ENCODE measurements around the gene CYP2C9. TPM values are rescaled to one million over a fixed set of nuclear protein-coding genes. Genes with fewer than 3 reads are reported as not detected.
"Not testable (repeated sequence)": the region's sequence is repeated elsewhere in the genome, so short reads cannot be mapped to it uniquely, and the experiment has no call there.

CYP2C9 gene
- total and polyA plus RNA-seq, 9 donors = 0.11 to 2.2 (median 1.3) TPM; not detected in 6

DNA sequence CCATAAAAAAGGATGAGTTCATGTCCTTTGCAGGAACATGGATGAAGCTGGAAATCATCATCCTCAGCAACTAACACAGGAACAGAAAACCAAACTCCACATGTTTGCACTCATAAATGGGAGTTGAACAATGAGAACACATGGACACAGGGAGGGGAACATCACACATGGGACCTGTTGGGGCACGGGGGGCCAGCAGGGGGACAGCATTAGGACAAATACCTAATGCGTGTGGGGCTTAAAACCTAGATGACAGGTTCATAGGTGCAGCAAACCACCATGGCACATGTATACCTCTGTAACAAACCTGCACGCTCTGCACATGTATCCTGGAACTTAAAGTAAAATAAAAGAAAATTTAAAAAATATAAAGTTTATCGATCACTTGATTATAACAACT, 7.7 kb downstream of the CYP2C9 start:
- H3K9me3 ChIP-seq (replicated peaks; ENCODE audit: control insufficient read depth, low read depth, low read length); H3K27ac ChIP-seq (ENCODE audit: low read length); H3K27me3 ChIP-seq (ENCODE audit: control insufficient read depth, insufficient read depth, low read length); H3K4me3 ChIP-seq (ENCODE audit: low read length); H3K36me3 ChIP-seq (ENCODE audit: control insufficient read depth, insufficient read depth, low read length); H3K4me1 ChIP-seq (ENCODE audit: control insufficient read depth, insufficient read depth, low read length); DNase-seq: not testable (repeated sequence)
- WGBS (ENCODE audit: insufficient coverage) = 79% methylated on average over 2 of the region's 4 CpGs

DNA sequence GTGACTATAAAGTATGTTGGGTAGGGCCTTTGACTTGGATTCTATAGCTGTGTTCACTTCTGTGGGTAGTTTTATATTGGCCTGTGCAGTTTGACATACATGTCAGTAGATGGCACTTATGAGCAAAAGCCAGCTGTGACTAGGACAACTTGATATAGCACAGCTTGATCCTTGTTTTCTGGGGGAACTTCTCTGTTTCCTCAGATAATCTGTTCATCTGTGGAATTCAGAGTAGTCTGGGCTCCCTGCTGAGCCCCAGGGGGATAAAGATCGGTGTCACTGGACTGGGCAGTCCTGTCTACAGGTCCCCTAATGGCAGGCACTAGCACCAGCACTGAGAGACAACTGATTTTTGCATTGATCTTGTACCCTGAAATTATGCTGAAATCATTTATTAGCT, 25.4 kb downstream of the CYP2C9 start:
- Histone ChIP-seq H3K4me1 (ENCODE audit: control insufficient read depth, insufficient read depth, low read length) (no peaks in the 10 kb centered on the region), H3K36me3 (ENCODE audit: control insufficient read depth, insufficient read depth, low read length) (no peaks in the 10 kb centered on the region), H3K9me3 (replicated peaks; ENCODE audit: control insufficient read depth, low read depth, low read length) (no peaks in the 10 kb centered on the region), H3K27me3 (ENCODE audit: control insufficient read depth, insufficient read depth, low read length) (no peaks in the 10 kb centered on the region), H3K27ac (ENCODE audit: low read length) (no peak overlapping the region), H3K4me3 (ENCODE audit: low read length) (no peak overlapping the region)
- WGBS (ENCODE audit: insufficient coverage) = 14% methylated on average over 1 of the region's 1 CpG
- DNase-seq = peak; percentile 23

DNA sequence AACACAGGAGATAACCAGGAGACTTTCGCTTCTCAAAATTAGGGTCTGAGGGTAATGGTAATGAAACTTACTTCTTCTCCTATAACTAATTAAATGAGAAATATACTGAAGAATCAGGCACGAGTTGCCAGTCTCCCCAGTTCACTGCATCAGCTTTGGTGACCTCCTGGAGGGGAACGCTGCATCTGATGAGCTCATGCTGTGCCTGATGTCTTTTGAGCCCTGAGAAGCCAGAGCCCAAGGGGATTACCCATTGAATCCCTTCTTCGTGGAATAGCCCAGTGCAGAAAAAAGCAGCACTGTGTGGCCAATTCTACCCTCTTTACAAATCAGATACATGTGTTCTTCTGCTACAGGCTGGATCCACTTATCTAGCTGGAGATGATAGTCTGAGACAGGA, 45.1 kb downstream of the CYP2C9 start:
- WGBS (ENCODE audit: insufficient coverage) = 19% methylated on average over 2 of the region's 4 CpGs
- no peak overlapping the region for H3K4me3 ChIP-seq (ENCODE audit: low read length)
- H3K27ac ChIP-seq (ENCODE audit: low read length) = no peak overlapping the region
- DNase-seq = no peak
- no peaks in the 10 kb centered on the region for H3K27me3 ChIP-seq (ENCODE audit: control insufficient read depth, insufficient read depth, low read length)
- H3K9me3 ChIP-seq (replicated peaks; ENCODE audit: control insufficient read depth, low read depth, low read length) = peaks cover 2% of the 10 kb centered on the region
- no peaks in the 10 kb centered on the region for H3K4me1 ChIP-seq (ENCODE audit: control insufficient read depth, insufficient read depth, low read length)
- no peaks in the 10 kb centered on the region for H3K36me3 ChIP-seq (ENCODE audit: control insufficient read depth, insufficient read depth, low read length)

DNA sequence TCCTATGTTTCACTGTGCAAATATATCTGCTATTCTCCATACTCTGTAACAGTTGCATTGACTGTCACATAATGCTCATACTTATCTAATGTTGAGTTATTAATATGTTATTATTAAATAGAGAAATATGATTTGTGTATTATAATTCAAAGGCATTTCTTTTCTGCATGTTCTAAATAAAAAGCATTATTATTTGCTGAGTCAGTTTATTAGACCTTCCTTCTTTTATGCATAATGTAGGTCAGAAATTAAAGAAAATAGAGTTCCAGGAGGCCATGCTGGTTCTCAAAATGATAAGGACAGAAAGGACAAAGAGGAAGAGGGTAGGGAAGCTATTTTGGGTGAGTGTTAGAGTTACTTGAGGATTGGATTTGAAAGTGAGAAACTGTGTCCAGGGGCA, 50.7 kb downstream of the CYP2C9 start:
- no peak overlapping the region for H3K27ac ChIP-seq (ENCODE audit: low read length)
- no peak overlapping the region for H3K4me3 ChIP-seq (ENCODE audit: low read length)
- no peaks in the 10 kb centered on the region for H3K27me3 ChIP-seq (ENCODE audit: control insufficient read depth, insufficient read depth, low read length)
- DNase-seq = no peak
- H3K36me3 ChIP-seq (ENCODE audit: control insufficient read depth, insufficient read depth, low read length) = no peaks in the 10 kb centered on the region
- no peaks in the 10 kb centered on the region for H3K4me1 ChIP-seq (ENCODE audit: control insufficient read depth, insufficient read depth, low read length)
- peaks cover 8% of the 10 kb centered on the region for H3K9me3 ChIP-seq (replicated peaks; ENCODE audit: control insufficient read depth, low read depth, low read length)

DNA sequence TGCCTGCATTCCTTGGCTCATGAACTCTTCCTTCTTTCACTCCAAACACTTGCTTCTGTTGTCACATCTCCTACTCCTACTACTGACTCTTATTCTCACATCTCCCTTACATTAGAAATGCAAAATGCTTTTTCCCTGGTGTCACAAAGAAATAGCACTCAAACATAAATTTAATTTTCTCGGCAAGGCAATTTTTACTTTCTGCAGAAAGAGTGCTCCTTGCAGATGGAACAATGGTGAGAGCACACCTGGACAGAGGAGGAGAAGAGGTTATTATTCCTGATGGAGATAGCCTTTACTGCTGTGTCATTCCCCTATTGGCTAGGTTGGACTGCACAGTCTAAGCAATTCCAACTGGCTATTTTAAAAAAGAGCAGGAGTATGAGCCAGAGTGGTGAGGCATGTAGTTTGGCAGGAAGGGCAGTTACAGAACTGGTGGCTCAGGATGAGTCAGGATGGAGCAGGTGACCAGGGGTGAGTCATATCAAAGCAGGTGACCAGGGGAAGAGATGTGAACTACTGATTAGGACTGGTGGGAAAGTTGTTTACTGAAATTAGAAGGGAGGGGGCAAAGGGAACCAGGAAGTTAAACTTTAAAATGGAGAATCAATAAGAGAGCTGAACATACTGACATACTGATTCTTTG, 52.9 kb downstream of the CYP2C9 start:
- Histone ChIP-seq H3K27me3 (ENCODE audit: control insufficient read depth, insufficient read depth, low read length) (no peaks in the 10 kb centered on the region), H3K27ac (ENCODE audit: low read length) (no peak overlapping the region), H3K9me3 (replicated peaks; ENCODE audit: control insufficient read depth, low read depth, low read length) (peaks cover 8% of the 10 kb centered on the region), H3K36me3 (ENCODE audit: control insufficient read depth, insufficient read depth, low read length) (no peaks in the 10 kb centered on the region), H3K4me3 (ENCODE audit: low read length) (no peak overlapping the region), H3K4me1 (ENCODE audit: control insufficient read depth, insufficient read depth, low read length) (no peaks in the 10 kb centered on the region)
- WGBS (ENCODE audit: insufficient coverage) = no CpG with 5 or more reads among the region's 1 CpG
- DNase-seq = no peak

DNA sequence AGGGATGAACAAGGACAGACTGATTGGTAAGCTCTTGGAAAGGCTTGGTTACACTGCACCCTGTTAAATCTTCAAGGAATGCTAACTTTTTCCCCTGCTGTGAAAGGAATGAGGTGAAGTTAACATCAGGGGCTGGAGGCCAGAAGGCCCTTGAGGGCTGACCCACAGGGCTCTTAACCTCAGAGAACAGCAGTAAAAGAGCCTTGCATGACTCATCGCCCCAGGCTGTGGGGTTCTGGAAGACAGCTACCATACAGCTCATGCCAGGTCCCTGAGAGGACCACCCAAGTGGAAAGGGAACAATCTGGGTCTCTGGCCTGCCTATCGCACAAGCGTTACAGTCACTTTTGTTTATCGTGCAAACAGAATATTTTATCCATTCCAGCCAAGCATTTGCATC, 54.4 kb downstream of the CYP2C9 start:
- Histone ChIP-seq H3K4me3 (ENCODE audit: low read length) (no peak overlapping the region), H3K27ac (ENCODE audit: low read length) (no peak overlapping the region), H3K36me3 (ENCODE audit: control insufficient read depth, insufficient read depth, low read length) (no peaks in the 10 kb centered on the region), H3K27me3 (ENCODE audit: control insufficient read depth, insufficient read depth, low read length) (no peaks in the 10 kb centered on the region), H3K9me3 (replicated peaks; ENCODE audit: control insufficient read depth, low read depth, low read length) (peaks cover 8% of the 10 kb centered on the region), H3K4me1 (ENCODE audit: control insufficient read depth, insufficient read depth, low read length) (no peaks in the 10 kb centered on the region)
- no peak for DNase-seq
- no CpG with 5 or more reads among the region's 4 CpGs for WGBS (ENCODE audit: insufficient coverage)

DNA sequence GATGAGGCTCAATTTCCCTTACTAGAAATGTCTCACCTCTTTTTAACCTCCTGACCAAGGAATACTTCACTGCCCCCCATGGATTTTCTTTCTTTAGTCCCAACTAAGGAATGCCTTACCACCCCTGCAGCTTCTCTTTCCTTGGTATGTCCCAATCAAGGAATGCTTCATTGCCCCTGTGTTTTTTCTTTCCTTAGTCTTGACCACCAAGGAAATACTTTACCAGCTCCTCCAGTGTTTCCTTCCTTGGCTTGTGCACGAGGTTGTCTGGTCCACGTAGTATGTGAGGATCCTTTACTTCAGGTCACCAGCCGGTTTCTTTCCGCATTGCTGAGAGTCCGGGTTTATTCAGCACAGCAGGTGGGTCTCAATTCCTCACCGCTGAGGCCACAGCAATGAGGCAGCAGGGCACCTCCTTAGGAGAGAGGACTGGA, 59.3 kb downstream of the CYP2C9 start:
- H3K27ac ChIP-seq (ENCODE audit: low read length) = no peak overlapping the region
- no peak overlapping the region for H3K4me3 ChIP-seq (ENCODE audit: low read length)
- no peaks in the 10 kb centered on the region for H3K27me3 ChIP-seq (ENCODE audit: control insufficient read depth, insufficient read depth, low read length)
- H3K9me3 ChIP-seq (replicated peaks; ENCODE audit: control insufficient read depth, low read depth, low read length) = no peaks in the 10 kb centered on the region
- 60% methylated on average over 4 of the region's 6 CpGs for WGBS (ENCODE audit: insufficient coverage)
- H3K36me3 ChIP-seq (ENCODE audit: control insufficient read depth, insufficient read depth, low read length) = no peaks in the 10 kb centered on the region
- H3K4me1 ChIP-seq (ENCODE audit: control insufficient read depth, insufficient read depth, low read length) = no peaks in the 10 kb centered on the region
- DNase-seq = no peak

DNA sequence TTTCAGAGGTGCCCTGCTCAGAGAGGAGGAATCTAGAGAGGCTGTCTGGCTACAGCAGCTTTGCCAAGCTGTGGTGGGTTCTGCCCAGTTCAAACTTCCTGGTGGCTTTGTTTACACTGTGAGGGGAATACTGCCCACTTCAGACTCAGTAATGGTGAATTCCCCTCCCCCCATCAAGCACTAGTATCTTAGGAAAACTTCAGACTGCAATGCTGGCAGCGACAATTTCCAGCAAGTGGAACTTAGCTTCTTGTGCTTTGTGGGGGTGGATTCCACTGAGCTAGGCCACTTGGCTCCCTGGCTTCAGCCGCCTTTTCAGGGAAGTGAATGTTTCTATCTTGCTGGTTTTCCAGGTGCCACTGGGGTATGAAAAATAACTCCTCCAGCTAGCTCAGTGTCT, 88.0 kb downstream of the CYP2C9 start:
- no peaks in the 10 kb centered on the region for H3K36me3 ChIP-seq (ENCODE audit: control insufficient read depth, insufficient read depth, low read length)
- no peaks in the 10 kb centered on the region for H3K27me3 ChIP-seq (ENCODE audit: control insufficient read depth, insufficient read depth, low read length)
- no peak overlapping the region for H3K27ac ChIP-seq (ENCODE audit: low read length)
- H3K4me1 ChIP-seq (ENCODE audit: control insufficient read depth, insufficient read depth, low read length) = no peaks in the 10 kb centered on the region
- no peak for DNase-seq
- H3K4me3 ChIP-seq (ENCODE audit: low read length) = no peak overlapping the region
- no CpG with 5 or more reads among the region's 2 CpGs for WGBS (ENCODE audit: insufficient coverage)
- peaks cover 4% of the 10 kb centered on the region for H3K9me3 ChIP-seq (replicated peaks; ENCODE audit: control insufficient read depth, low read depth, low read length)

DNA sequence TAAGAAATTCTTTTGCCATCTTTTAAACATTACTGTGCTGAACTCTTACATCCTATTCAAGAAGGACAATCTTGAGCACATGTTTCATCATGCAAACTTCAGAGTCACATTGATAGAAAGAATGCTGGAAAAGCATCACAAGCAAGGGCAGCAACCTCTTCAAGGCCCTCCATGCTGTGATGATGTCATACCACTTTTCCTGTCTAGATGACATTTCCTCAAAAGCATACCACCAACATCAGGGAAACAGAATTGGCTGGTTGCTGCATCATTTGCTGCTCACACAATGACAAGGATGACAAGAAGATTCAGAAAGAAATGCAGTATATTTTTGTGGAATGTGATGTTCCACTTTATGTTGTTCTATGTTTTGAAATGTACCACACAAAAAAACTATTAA, 93.2 kb downstream of the CYP2C9 start:
- no peak overlapping the region for H3K4me3 ChIP-seq (ENCODE audit: low read length)

DNA sequence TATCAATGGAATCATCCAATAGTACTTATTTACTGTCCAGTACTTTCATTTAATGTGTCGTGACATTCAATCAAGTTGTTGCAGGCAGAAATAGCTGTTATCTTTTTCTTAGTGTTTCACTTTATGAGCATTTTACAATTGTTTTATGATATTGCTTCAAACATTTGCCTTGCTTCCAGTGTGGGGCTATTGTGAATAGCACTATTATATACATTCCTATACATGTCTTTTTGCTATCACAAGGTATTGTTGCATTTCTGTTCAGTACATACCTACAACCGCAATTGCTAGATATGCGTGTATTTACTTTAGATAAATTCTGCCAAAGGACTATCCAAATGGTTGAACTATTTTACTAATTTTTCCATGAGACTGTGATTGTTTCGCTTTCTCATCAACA, 95.9 kb downstream of the CYP2C9 start:
- WGBS (ENCODE audit: insufficient coverage) = no CpG with 5 or more reads among the region's 4 CpGs
- H3K27ac ChIP-seq (ENCODE audit: low read length) = no peak overlapping the region
- H3K9me3 ChIP-seq (replicated peaks; ENCODE audit: control insufficient read depth, low read depth, low read length) = no peaks in the 10 kb centered on the region
- H3K27me3 ChIP-seq (ENCODE audit: control insufficient read depth, insufficient read depth, low read length) = no peaks in the 10 kb centered on the region
- no peak for DNase-seq
- no peaks in the 10 kb centered on the region for H3K4me1 ChIP-seq (ENCODE audit: control insufficient read depth, insufficient read depth, low read length)
- no peaks in the 10 kb centered on the region for H3K36me3 ChIP-seq (ENCODE audit: control insufficient read depth, insufficient read depth, low read length)
- H3K4me3 ChIP-seq (ENCODE audit: low read length) = no peak overlapping the region

More for the DNA sequence above, 93.2 kb downstream of the CYP2C9 start:
- DNase-seq = no peak
- Histone ChIP-seq H3K4me1 (ENCODE audit: control insufficient read depth, insufficient read depth, low read length) (no peaks in the 10 kb centered on the region), H3K36me3 (ENCODE audit: control insufficient read depth, insufficient read depth, low read length) (no peaks in the 10 kb centered on the region), H3K27ac (ENCODE audit: low read length) (no peak overlapping the region), H3K27me3 (ENCODE audit: control insufficient read depth, insufficient read depth, low read length) (no peaks in the 10 kb centered on the region), H3K9me3 (replicated peaks; ENCODE audit: control insufficient read depth, low read depth, low read length) (no peaks in the 10 kb centered on the region)

Measured in muscle of leg (tissue), 11 donors.